CD4-positive, alpha-beta T cell treated with Interleukin-6 for 4 hours (primary cell): ENCODE results near the gene VAPB.

Source experiments
- DNase-seq: peaks from one replicate; pipeline ENCODE4 v3.0.0-alpha.2; 2020; ENCODE audit warnings: mixed read lengths

The VAPB gene

GRCh38 chr20:58486207-58486606 is 97.2 kb downstream of the VAPB start:
- no peak for DNase-seq

- DNase-seq = no peak
Measured at GRCh38 chr20:58492074-58492718, 103.2 kb downstream of the VAPB start.

- DNase-seq = no peak
Measured at GRCh38 chr20:58492795-58493524, 103.9 kb downstream of the VAPB start.

GRCh38 chr20:58494923-58495622 is 106.0 kb downstream of the VAPB start:
- DNase-seq = no peak

GRCh38 chr20:58495623-58496428 is 106.8 kb downstream of the VAPB start:
- no peak for DNase-seq

GRCh38 chr20:58496429-58496769 is 107.4 kb downstream of the VAPB start:
- DNase-seq = no peak

GRCh38 chr20:58497076-58497641 is 108.1 kb downstream of the VAPB start:
- DNase-seq = no peak

- DNase-seq = no peak
Measured at GRCh38 chr20:58497724-58498469, 108.9 kb downstream of the VAPB start.

- no peak for DNase-seq
Measured at GRCh38 chr20:58498470-58499068, 109.5 kb downstream of the VAPB start.

- no peak for DNase-seq
Measured at GRCh38 chr20:58500256-58500655, 111.2 kb downstream of the VAPB start.
